Panc1 (cell line): Measurements from ENCODE around the gene TULP4. TPM values are rescaled to one million over a fixed set of nuclear protein-coding genes. Genes with fewer than 3 reads are reported as not detected.

Experiments
- ATAC-seq: fragments of 200-7000 bp; cut with Tn5 transposase; 2 replicates; pipeline ENCODE4 v1.9.1; 2020; ENCODE audit warnings: mild to moderate bottlenecking, moderate library complexity
- BruUV-seq: library from RNA; stranded (reverse); fragments of 400-500 nt; replicated peaks from 2 replicates; lab custom pipeline; 2021; lab: Mats Ljungman, UMichigan
- CTCF ChIA-PET: fragments of 300-600 bp; sonication (Branson Sonifier 250); formaldehyde crosslinking; loops from one replicate; lab custom pipeline; 2022; ENCODE audit warnings: antibody characterized with exemption; lab: Charles Lee
- POLR2A ChIA-PET: fragments of 300-600 bp; sonication (Branson Sonifier 250); formaldehyde crosslinking; loops from one replicate; lab custom pipeline; 2022; ENCODE audit warnings: antibody characterized with exemption; lab: Charles Lee
- DNase-seq: peaks from one replicate; pipeline ENCODE4 v3.0.0-alpha.2; 2010; ENCODE audit warnings: low read depth, low spot score
- H3K27ac ChIP-seq: 2 replicates; pipeline ENCODE4 v1.5.1; 2011; ENCODE audit warnings: mild to moderate bottlenecking, low read length, inconsistent platforms
- H3K27me3 ChIP-seq: fragments of 200-500 bp; sonication (Bioruptor generic); 2 replicates; pipeline ENCODE4 v1.6.0; 2014; ENCODE audit warnings: low read length, inconsistent platforms; ENCODE audit not compliant: control insufficient read depth, insufficient read depth
- H3K36me3 ChIP-seq: fragments of 200-500 bp; sonication (Bioruptor generic); 2 replicates; pipeline ENCODE4 v1.5.1; 2014; ENCODE audit warnings: inconsistent platforms, mild to moderate bottlenecking, low read length, moderate library complexity; ENCODE audit not compliant: control insufficient read depth, insufficient read depth
- H3K4me1 ChIP-seq: 2 replicates; pipeline ENCODE4 v1.5.1; 2011; ENCODE audit warnings: inconsistent platforms, mild to moderate bottlenecking, low read length, moderate library complexity; ENCODE audit not compliant: control insufficient read depth, insufficient read depth
- H3K4me3 ChIP-seq, 2 experiments: 2 replicates each; pipeline ENCODE4 v1.5.1; 2011 to 2012; ENCODE audit warnings: low read depth in 2 of 2, low read length in 2 of 2, mild to moderate bottlenecking in 2 of 2, inconsistent platforms in 1 of 2, moderate library complexity in 1 of 2
- H3K9me3 ChIP-seq: fragments of 200-500 bp; sonication (Bioruptor generic); 2 replicates; pipeline ENCODE4 v1.5.1; 2014; ENCODE audit warnings: low read depth, mild to moderate bottlenecking, inconsistent platforms, low read length, moderate library complexity; ENCODE audit not compliant: control insufficient read depth, insufficient read depth
- POLR2AphosphoS5 ChIP-seq: IDR thresholded peaks from 2 replicates; pipeline ENCODE4 v1.6.1; 2012; ENCODE audit warnings: mild to moderate bottlenecking, low read depth, low read length, moderate library complexity
- REST ChIP-seq, 2 experiments: IDR thresholded peaks; 2 replicates each; pipeline ENCODE4 v1.6.1; 2011 to 2012; ENCODE audit warnings: low read depth in 2 of 2, control low read depth in 1 of 2, low read length in 1 of 2, mild to moderate bottlenecking in 1 of 2, moderate library complexity in 1 of 2; ENCODE audit not compliant: insufficient read depth in 1 of 2
- SIN3A ChIP-seq: IDR thresholded peaks from 2 replicates; pipeline ENCODE4 v1.6.1; 2012; ENCODE audit warnings: low read depth, mild to moderate bottlenecking, low read length, moderate library complexity, borderline replicate concordance; ENCODE audit not compliant: insufficient read depth
- TCF7L2 ChIP-seq: IDR thresholded peaks from 2 replicates; pipeline ENCODE4 v1.6.1; 2011; ENCODE audit warnings: mild to moderate bottlenecking, low read depth, low read length, inconsistent platforms
- in situ Hi-C: cut with HindIII; loops from 2 replicates; pipeline ENCODE4 v1.10.0; 2016; ENCODE audit warnings: low sequenced_read_pairs, low pct_unique_long_range_greater_than_20kb
- intact Hi-C: fragments of 100-400 bp; cut with micrococcal nuclease; formaldehyde crosslinking; loops from one replicate; pipeline ENCODE4 v1.10.0; 2022; ENCODE audit not compliant: unreplicated experiment
- total RNA-seq: library from RNA; stranded (reverse); gene quantifications from one replicate; pipeline ENCODE4 v1.2.1, GENCODE V29; 2021; ENCODE audit not compliant: unreplicated experiment
- TF ChIP-seq, protein P1 (sequence below): fragments of 450-650 bp; IDR thresholded peaks from 2 replicates; pipeline ENCODE4 v1.5.1; 2017; ENCODE audit warnings: mild to moderate bottlenecking

Gene TULP4
- total RNA-seq, 1 experiment from 2014 or later, result 105 TPM

DNA sequence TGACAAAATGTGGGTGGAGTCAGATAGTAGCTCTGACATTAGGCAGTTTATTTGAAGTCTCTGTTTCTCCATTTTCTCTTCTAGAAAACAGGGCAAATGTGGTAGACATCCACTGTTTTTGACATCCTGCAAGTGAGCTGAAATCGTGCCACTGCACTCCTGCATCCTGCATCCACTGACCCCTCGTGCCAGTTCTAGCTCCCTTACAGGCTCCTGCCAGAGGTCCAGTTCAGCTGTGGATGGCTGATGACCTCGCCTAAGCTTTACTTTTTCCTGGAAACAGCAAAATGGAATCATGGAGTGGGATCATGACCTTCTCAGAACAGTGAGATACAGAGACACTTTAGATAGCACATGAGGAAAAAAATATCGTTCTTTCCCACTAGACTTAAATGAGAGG lies 58.5 kb downstream of the TULP4 start:
- intact Hi-C loops, result no loop called here
- Histone ChIP-seq H3K27me3 (no peaks in the 10 kb centered on the region), H3K4me3 (no peak overlapping the region), H3K9me3 (no peaks in the 10 kb centered on the region), H3K36me3 (no peaks in the 10 kb centered on the region), H3K27ac (no peak overlapping the region), H3K4me1 (no peaks in the 10 kb centered on the region)
- ChIA-PET POLR2A (no interaction called here), CTCF (no interaction called here)
- TF ChIP-seq SIN3A (no peak), TCF7L2 (no peak), REST (IDR thresholded peaks at IDR 0.05; ENCODE audit: insufficient read depth in 1 of 2, low read depth in 2 of 2, low read length in 1 of 2) (no peak), POLR2AphosphoS5 (no peak)
- TF ChIP-seq, protein P1, sequence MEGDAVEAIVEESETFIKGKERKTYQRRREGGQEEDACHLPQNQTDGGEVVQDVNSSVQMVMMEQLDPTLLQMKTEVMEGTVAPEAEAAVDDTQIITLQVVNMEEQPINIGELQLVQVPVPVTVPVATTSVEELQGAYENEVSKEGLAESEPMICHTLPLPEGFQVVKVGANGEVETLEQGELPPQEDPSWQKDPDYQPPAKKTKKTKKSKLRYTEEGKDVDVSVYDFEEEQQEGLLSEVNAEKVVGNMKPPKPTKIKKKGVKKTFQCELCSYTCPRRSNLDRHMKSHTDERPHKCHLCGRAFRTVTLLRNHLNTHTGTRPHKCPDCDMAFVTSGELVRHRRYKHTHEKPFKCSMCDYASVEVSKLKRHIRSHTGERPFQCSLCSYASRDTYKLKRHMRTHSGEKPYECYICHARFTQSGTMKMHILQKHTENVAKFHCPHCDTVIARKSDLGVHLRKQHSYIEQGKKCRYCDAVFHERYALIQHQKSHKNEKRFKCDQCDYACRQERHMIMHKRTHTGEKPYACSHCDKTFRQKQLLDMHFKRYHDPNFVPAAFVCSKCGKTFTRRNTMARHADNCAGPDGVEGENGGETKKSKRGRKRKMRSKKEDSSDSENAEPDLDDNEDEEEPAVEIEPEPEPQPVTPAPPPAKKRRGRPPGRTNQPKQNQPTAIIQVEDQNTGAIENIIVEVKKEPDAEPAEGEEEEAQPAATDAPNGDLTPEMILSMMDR, result no peak
- BruUV-seq, result no TSS peak
- DNase-seq, result no peak
- ATAC-seq, result no peak
- in situ Hi-C loops, result no loop called here

DNA sequence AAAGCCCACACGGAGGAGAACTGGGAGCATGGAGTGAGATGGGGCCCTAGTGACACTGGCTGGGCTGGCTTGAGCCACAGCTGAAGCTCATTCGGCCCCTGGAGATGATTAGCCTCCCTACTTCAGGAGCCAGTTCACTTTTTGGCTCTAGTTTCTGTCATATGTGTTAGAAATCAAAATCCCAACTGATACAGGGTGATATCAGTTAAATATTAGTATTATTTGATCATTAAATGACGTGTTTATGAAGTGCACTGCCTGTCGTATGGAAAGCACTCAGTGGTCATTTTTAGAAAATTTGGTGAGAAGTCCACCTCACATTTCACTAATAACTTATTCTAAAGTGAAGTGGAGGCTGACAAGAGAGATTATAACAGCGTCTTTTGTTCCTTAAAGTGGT lies 59.0 kb downstream of the TULP4 start:
- Histone ChIP-seq H3K27me3 (no peaks in the 10 kb centered on the region), H3K4me1 (no peaks in the 10 kb centered on the region), H3K4me3 (no peak overlapping the region), H3K27ac (no peak overlapping the region), H3K36me3 (no peaks in the 10 kb centered on the region), H3K9me3 (no peaks in the 10 kb centered on the region)
- intact Hi-C loops (no loop called here), in situ Hi-C loops (no loop called here)
- DNase-seq (no peak), ATAC-seq (no peak)
- BruUV-seq, result no TSS peak
- CTCF ChIA-PET, result no interaction called here
- no peak for TF ChIP-seq POLR2AphosphoS5
- TF ChIP-seq, protein P1, result no peak
- POLR2A ChIA-PET, result no interaction called here

DNA sequence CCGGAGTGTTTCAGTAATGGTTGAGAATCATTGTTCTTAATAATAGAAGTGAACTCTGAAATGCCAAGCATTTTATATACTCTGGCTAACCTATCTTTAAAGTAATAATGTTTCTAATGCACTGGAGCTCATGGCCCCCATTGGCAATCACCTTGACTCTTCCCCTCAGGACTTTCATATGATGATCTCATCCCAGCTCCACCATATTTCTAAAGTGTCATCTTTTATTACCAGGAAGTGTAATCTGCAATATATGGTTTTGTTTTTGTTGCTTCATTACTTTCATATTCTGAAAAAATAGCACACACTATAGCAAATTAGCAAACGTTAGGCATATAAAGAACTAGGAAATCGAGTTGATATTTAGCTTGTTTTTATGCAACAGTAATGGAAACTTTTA lies 60.3 kb downstream of the TULP4 start:
- ATAC-seq (no peak), DNase-seq (no peak)
- H3K9me3 ChIP-seq, result no peaks in the 10 kb centered on the region
- no peak overlapping the region for H3K4me3 ChIP-seq
- POLR2A ChIA-PET, result no interaction called here
- no peak for TF ChIP-seq TCF7L2
- TF ChIP-seq POLR2AphosphoS5, result no peak
- TF ChIP-seq REST (IDR thresholded peaks at IDR 0.05; ENCODE audit: insufficient read depth in 1 of 2, low read depth in 2 of 2, low read length in 1 of 2), result no peak
- TF ChIP-seq SIN3A, result no peak
- TF ChIP-seq, protein P1, result no peak
- H3K27ac ChIP-seq, result no peak overlapping the region
- H3K27me3 ChIP-seq, result no peaks in the 10 kb centered on the region
- in situ Hi-C loops (no loop called here), intact Hi-C loops (no loop called here)
- no TSS peak for BruUV-seq
- H3K4me1 ChIP-seq, result no peaks in the 10 kb centered on the region; the same call in 1 of the 2 replicates
- CTCF ChIA-PET, result no interaction called here
- H3K36me3 ChIP-seq, result no peaks in the 10 kb centered on the region
